Psoas muscle (tissue), 8 donors: ENCODE measurements around the gene GPR137C. TPM values are rescaled to one million over a fixed set of nuclear protein-coding genes. Genes with fewer than 3 reads are reported as not detected.

Source experiments
- ATAC-seq, 4 donors: fragments of 200-7000 bp; cut with Tn5 transposase; one replicate each; pipeline ENCODE4 v1.9.1; 2020; ENCODE audit warnings: moderate library complexity in 3 of 4, mild to moderate bottlenecking in 2 of 4
- DNase-seq, 2 donors: peaks; one replicate each; pipeline ENCODE4 v3.0.0-alpha.2; 2020
- H3K27ac ChIP-seq: fragments of 200-600 bp; one replicate; pipeline ENCODE4 v1.8.0; 2022
- H3K27me3 ChIP-seq, 3 donors: fragments of 200-600 bp in 1 of 3; one replicate each; pipeline versions ENCODE4 v1.6.1 to v1.8.0; 2013 to 2022; ENCODE audit warnings: low read length in 2 of 3, mild to moderate bottlenecking in 2 of 3, moderate library complexity in 1 of 3; ENCODE audit not compliant: insufficient read depth in 3 of 3
- H3K36me3 ChIP-seq, 2 donors: fragments of 200-600 bp in 1 of 2; one replicate each; pipeline versions ENCODE4 v1.6.1 to v1.8.0; 2013 to 2022; ENCODE audit warnings: low read depth in 1 of 2, mild to moderate bottlenecking in 1 of 2, moderate library complexity in 1 of 2; ENCODE audit not compliant: insufficient read depth in 1 of 2
- H3K4me1 ChIP-seq: fragments of 200-600 bp; one replicate; pipeline ENCODE4 v1.8.0; 2022
- H3K4me3 ChIP-seq: fragments of 200-600 bp; one replicate; pipeline ENCODE4 v1.8.0; 2022; ENCODE audit warnings: mild to moderate bottlenecking
- H3K9me3 ChIP-seq: fragments of 200-600 bp; one replicate; pipeline ENCODE4 v1.8.0; 2022
- WGBS, 3 donors: extraction: QIAGEN DNeasy Blood & Tissue Kit; methylation state at CpG; one replicate each; pipeline versions ENCODE4 v1.1.6 to v1.1.7; 2013; 5-methylcytosine and 5-hydroxymethylcytosine counted together
- intact Hi-C, 2 donors: fragments of 100-400 bp; cut with DNase I; formaldehyde crosslinking; loops; one replicate each; pipeline versions ENCODE4 v1.11.0 to v1.14.2; 2022
- polyA plus RNA-seq, 3 donors: library from polyadenylated mRNA; stranded (reverse); fragments of 200-250 nt; gene quantifications; one replicate each; pipeline ENCODE4 v1.2.3, GENCODE V29; 2013
- total RNA-seq, 4 donors: library from RNA; stranded (reverse); fragmentation: NEBNext Ultra II Directional in 2 of 4; extraction: Animal tissue kit (Norgen Biotek cat#: 25700) in 2 of 4; gene quantifications; one replicate each; pipeline versions ENCODE4 v1.2.1 to v1.2.4, GENCODE V29; 2021 to 2023
- TF ChIP-seq, protein P1 (sequence below): fragments of 200-600 bp; IDR thresholded peaks from one replicate; pipeline ENCODE4 v1.8.0; 2022; ENCODE audit warnings: antibody characterized with exemption
- donor health status: healthy with polysubstance abuse.
- donor health status: DM: no; HTN: no; CAD: no; lungs with moderate emphysema.
- donor health status: Bipolar disorder and iron deficiency.
- donor health status: healthy.
- donor health status: DM: yes; HTN: yes; CAD: no.
- donor health status: DM: no; HTN: no; CAD: no.
- donor health status: DM: no; HTN: no; CAD: no.
- donor health status: DM: yes; HTN: yes; CAD: no.

Gene GPR137C
- total and polyA plus RNA-seq, 7 donors = 0.13 to 1.6 (median 0.32) TPM

DNA sequence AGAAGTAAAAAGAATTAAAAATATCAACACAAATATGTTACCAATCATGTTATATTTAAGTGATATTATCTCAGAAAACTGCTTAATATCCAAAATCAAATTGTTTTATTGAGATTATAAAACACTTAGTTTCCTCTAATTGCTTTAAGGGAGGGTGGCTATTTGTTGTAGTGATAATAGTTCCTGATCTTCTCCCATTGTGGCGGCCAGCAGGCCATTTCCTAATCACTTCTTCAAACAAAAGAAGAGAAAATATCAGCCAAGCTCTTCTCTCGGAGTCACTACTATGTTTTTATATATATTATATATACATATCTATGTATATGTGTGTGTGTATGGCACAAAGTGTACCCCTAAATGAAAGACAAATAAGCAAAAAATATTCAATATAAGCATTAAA lies 111.2 kb downstream of the GPR137C start:
- intact Hi-C loops = no loop called here
- no peak overlapping the region for H3K27ac ChIP-seq
- ATAC-seq = no peak
- H3K9me3 ChIP-seq = no peaks in the 10 kb centered on the region
- no peak for DNase-seq
- WGBS, 3 donors = 87 to 95% (median 88%) methylated on average over 2 of the region's 2 CpGs
- no peaks in the 10 kb centered on the region for H3K4me1 ChIP-seq
- H3K27me3 ChIP-seq = no peaks in the 10 kb centered on the region
- H3K4me3 ChIP-seq = no peak overlapping the region
- peaks cover 0 to 65% of the 10 kb centered on the region in 2 donors for H3K36me3 ChIP-seq
- TF ChIP-seq, protein P1, sequence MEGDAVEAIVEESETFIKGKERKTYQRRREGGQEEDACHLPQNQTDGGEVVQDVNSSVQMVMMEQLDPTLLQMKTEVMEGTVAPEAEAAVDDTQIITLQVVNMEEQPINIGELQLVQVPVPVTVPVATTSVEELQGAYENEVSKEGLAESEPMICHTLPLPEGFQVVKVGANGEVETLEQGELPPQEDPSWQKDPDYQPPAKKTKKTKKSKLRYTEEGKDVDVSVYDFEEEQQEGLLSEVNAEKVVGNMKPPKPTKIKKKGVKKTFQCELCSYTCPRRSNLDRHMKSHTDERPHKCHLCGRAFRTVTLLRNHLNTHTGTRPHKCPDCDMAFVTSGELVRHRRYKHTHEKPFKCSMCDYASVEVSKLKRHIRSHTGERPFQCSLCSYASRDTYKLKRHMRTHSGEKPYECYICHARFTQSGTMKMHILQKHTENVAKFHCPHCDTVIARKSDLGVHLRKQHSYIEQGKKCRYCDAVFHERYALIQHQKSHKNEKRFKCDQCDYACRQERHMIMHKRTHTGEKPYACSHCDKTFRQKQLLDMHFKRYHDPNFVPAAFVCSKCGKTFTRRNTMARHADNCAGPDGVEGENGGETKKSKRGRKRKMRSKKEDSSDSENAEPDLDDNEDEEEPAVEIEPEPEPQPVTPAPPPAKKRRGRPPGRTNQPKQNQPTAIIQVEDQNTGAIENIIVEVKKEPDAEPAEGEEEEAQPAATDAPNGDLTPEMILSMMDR = no peak

DNA sequence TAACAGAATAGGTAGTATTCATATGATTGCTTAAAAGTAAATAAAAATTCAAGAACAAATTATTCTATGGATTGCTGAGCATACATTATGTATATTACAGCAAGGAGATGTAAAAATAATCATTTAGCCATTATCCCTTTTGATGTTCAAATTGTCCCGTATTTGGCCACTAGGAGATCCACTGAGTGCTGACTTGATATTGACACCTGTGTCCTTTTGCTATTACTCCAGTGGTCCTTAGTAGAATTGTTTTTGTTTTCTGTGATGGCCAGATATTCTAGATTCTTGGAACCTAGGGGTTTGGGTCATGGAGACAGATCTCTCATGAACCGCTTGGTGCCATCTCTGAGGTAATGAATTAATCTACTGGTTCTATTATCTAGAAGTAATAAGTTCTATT lies 126.0 kb downstream of the GPR137C start:
- no peak for ATAC-seq
- Histone ChIP-seq H3K27me3 (no peaks in the 10 kb centered on the region), H3K4me3 (no peak overlapping the region), H3K4me1 (no peaks in the 10 kb centered on the region), H3K27ac (no peak overlapping the region), H3K9me3 (no peaks in the 10 kb centered on the region), H3K36me3 (peaks cover 0 to 77% of the 10 kb centered on the region in 2 donors)
- intact Hi-C loops = no loop called here
- 94 to 99% (median 94%) methylated on average over 2 of the region's 2 CpGs for WGBS, 3 donors
- DNase-seq = no peak
- TF ChIP-seq, protein P1 = no peak

DNA sequence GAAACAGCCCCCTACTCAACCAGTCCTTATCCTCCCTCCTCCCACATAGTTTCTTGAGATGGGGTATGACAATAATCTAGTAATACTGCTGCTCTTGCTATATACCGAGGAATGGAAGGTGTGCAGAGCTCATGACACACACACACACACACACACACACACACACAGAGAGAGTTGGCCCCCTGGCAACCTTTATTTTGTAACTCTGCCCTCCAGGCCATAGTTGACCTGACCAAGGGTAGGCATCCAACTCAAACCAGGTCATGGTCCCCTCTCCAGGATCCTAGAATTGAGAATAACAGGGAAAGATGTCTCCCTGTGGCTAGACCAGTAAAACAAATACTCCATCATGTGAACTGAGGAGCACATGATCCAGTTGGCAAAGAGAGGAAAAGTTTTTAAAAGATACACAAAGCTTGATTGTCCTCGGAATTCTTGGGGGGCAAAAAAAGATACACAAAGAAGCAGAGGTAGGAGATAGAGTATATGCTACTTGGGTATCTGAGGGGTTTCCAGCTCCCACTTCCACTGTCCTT lies 131.4 kb downstream of the GPR137C start:
- Histone ChIP-seq H3K27me3 (no peaks in the 10 kb centered on the region), H3K4me1 (no peaks in the 10 kb centered on the region), H3K27ac (no peak overlapping the region), H3K9me3 (no peaks in the 10 kb centered on the region), H3K4me3 (no peak overlapping the region), H3K36me3 (peaks cover 0 to 27% of the 10 kb centered on the region in 2 donors)
- 82 to 89% (median 89%) methylated on average over 2 of the region's 2 CpGs for WGBS, 3 donors
- intact Hi-C loops = no loop called here
- ATAC-seq = no peak
- TF ChIP-seq, protein P1 = no peak
- DNase-seq = no peak

DNA sequence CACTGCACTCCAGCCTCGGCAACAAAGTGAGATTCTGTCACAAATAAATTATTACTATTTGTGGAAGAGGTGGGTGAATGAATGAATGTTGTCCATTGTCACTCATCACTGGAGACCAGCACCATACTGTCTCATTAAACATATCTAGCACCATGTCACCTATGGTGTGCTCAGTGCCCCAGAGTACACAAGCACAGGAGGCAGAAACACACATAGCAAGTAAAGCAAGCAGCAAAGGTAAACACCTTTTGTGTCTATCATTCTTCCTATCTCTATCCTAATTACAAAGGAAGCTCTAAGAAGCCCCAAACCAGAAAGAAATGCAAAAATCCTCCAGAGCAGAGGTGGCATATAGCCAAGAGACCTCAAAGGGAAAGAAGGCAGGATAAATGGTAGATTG lies 133.5 kb downstream of the GPR137C start:
- no peaks in the 10 kb centered on the region for H3K9me3 ChIP-seq
- no peak overlapping the region for H3K27ac ChIP-seq
- no peaks in the 10 kb centered on the region for H3K27me3 ChIP-seq
- peaks cover 0 to 11% of the 10 kb centered on the region in 2 donors for H3K36me3 ChIP-seq
- TF ChIP-seq, protein P1 = no peak
- 95 to 96% (median 96%) methylated on average over 1 of the region's 1 CpG for WGBS, 3 donors
- intact Hi-C loops = no loop called here
- H3K4me1 ChIP-seq = no peaks in the 10 kb centered on the region
- ATAC-seq (no peak), DNase-seq (no peak)
- H3K4me3 ChIP-seq = no peak overlapping the region

Other genes with a start within 250 kb of the GPR137C start
- under 1 TPM; 0.26 to 0.57 (median 0.33) TPM for gene PTGER2, start 238.5 kb upstream of the GPR137C start, total RNA-seq
- under 1 TPM; 0.08 to 0.14 (median 0.13) TPM for gene PTGER2, start 238.5 kb upstream of the GPR137C start, polyA plus RNA-seq
- 1 to 10 TPM; 1.8 to 4.2 (median 2.4) TPM for gene TXNDC16, start 331 bp upstream of the GPR137C start, total RNA-seq
- 1 to 10 TPM in 2 of 3 donors, under 1 TPM in 1; 0.42 to 1.7 (median 1.6) TPM for gene TXNDC16, start 331 bp upstream of the GPR137C start, polyA plus RNA-seq
- 10 to 100 TPM; 14.2 to 22.3 (median 19.4) TPM for gene ERO1A, start 142.7 kb downstream of the GPR137C start, total RNA-seq
- 10 to 100 TPM in 2 of 3 donors, 1 to 10 TPM in 1; 6.9 to 16.1 (median 12.9) TPM for gene ERO1A, start 142.7 kb downstream of the GPR137C start, polyA plus RNA-seq
- gene PSMC6, start 154.4 kb downstream of the GPR137C start, total RNA-seq = 100 to 1,000 TPM in 3 of 4 donors, 10 to 100 TPM in 1; 80.6 to 178 (median 116) TPM
- 100 to 1,000 TPM; 144 to 292 (median 171) TPM for gene PSMC6, start 154.4 kb downstream of the GPR137C start, polyA plus RNA-seq
- gene STYX, start 177.3 kb downstream of the GPR137C start, total RNA-seq = 10 to 100 TPM; 12.5 to 24.7 (median 16.2) TPM
- gene STYX, start 177.3 kb downstream of the GPR137C start, polyA plus RNA-seq = 1 to 10 TPM; 6.5 to 9.1 (median 7.8) TPM
- gene GNPNAT1, start 238.8 kb downstream of the GPR137C start, total RNA-seq = 10 to 100 TPM in 3 of 4 donors, 1 to 10 TPM in 1; 7.9 to 17.0 (median 15.2) TPM
- gene GNPNAT1, start 238.8 kb downstream of the GPR137C start, polyA plus RNA-seq = 10 to 100 TPM; 11.9 to 54.0 (median 27.8) TPM